Right kidney (tissue), 1 donor: ENCODE data around the gene ASGR2.
"Not testable (repeated sequence)": the region's sequence is repeated elsewhere in the genome, so short reads cannot be mapped to it uniquely, and the experiment has no call there.

Source experiments
- DNase-seq: peaks from one replicate; pipeline ENCODE4 v3.0.0-alpha.2; 2016

Gene ASGR2

GRCh38 chr17:7124923-7125322, 10.3 kb upstream of the ASGR2 start:
- no peak for DNase-seq

- no peak for DNase-seq
Observed at GRCh38 chr17:7123844-7124243, 9.2 kb upstream of the ASGR2 start.

- DNase-seq, result no peak
Observed at GRCh38 chr17:7122381-7122780, 7.8 kb upstream of the ASGR2 start.

GRCh38 chr17:7120635-7121034, 6.0 kb upstream of the ASGR2 start:
- DNase-seq, result not testable (repeated sequence)

GRCh38 chr17:7120123-7120522, 5.5 kb upstream of the ASGR2 start:
- no peak for DNase-seq

GRCh38 chr17:7119314-7119713, 4.7 kb upstream of the ASGR2 start:
- DNase-seq, result no peak

GRCh38 chr17:7114875-7115614, 423 bp upstream of the ASGR2 start:
- no peak for DNase-seq

GRCh38 chr17:7113273-7114071, 1.1 kb downstream of the ASGR2 start:
- DNase-seq, result no peak

- DNase-seq, result no peak
Observed at GRCh38 chr17:7112510-7113108, 2.0 kb downstream of the ASGR2 start.

GRCh38 chr17:7111784-7112509, 2.7 kb downstream of the ASGR2 start:
- no peak for DNase-seq

GRCh38 chr17:7110617-7111306, 3.9 kb downstream of the ASGR2 start:
- no peak for DNase-seq

- no peak for DNase-seq
Observed at GRCh38 chr17:7109461-7110322, 4.9 kb downstream of the ASGR2 start.

GRCh38 chr17:7108981-7109380, 5.6 kb downstream of the ASGR2 start:
- no peak for DNase-seq

- no peak for DNase-seq
Observed at GRCh38 chr17:7108560-7108925, 6.1 kb downstream of the ASGR2 start.

- DNase-seq, result no peak
Observed at GRCh38 chr17:7107795-7108559, 6.6 kb downstream of the ASGR2 start.

- DNase-seq, result no peak
Observed at GRCh38 chr17:7107012-7107754, 7.4 kb downstream of the ASGR2 start.

GRCh38 chr17:7102421-7102820, 12.2 kb downstream of the ASGR2 start:
- no peak for DNase-seq

GRCh38 chr17:7101531-7101930, 13.1 kb downstream of the ASGR2 start:
- DNase-seq, result no peak

GRCh38 chr17:7100641-7101379, 13.8 kb downstream of the ASGR2 start:
- not testable (repeated sequence) for DNase-seq
